MCF 10A (cell line): ENCODE measurements around the gene TP53AIP1. TPM values are rescaled to one million over a fixed set of nuclear protein-coding genes. Genes with fewer than 3 reads are reported as not detected.

Experiments used
- BruUV-seq: library from RNA; stranded (reverse); fragments of 400-500 nt; replicated peaks from 2 replicates; lab custom pipeline; 2021; lab: Mats Ljungman, UMichigan
- CTCF ChIA-PET: fragments of 300-600 bp; sonication (Branson Sonifier 250); formaldehyde crosslinking; extraction: SDS; loops from one replicate; lab custom pipeline; 2021; ENCODE audit warnings: antibody characterized with exemption, inconsistent platforms; lab: Yijun Ruan, JAX
- POLR2A ChIA-PET: fragments of 300-600, 350-650 bp; sonication (Branson Sonifier 250); formaldehyde crosslinking; extraction: SDS; loops from one replicate; lab custom pipeline; 2020; ENCODE audit warnings: antibody characterized with exemption, inconsistent platforms; lab: Yijun Ruan, JAX
- DNase-seq: peaks from one replicate; pipeline ENCODE4 v3.0.0-alpha.2; 2018; ENCODE audit not compliant: unreplicated experiment
- H3K27ac Mint-ChIP-seq: one replicate; pipeline ENCODE4 v1.8.0; 2022; ENCODE audit warnings: mild to moderate bottlenecking, low read depth, mixed read lengths; ENCODE audit not compliant: unreplicated experiment
- H3K27me3 Mint-ChIP-seq: one replicate; pipeline ENCODE4 v1.8.0; 2022; ENCODE audit warnings: mixed read lengths; ENCODE audit not compliant: insufficient read depth, unreplicated experiment
- H3K36me3 Mint-ChIP-seq: one replicate; pipeline ENCODE4 v1.8.0; 2022; ENCODE audit warnings: mild to moderate bottlenecking, moderate library complexity, mixed read lengths; ENCODE audit not compliant: insufficient read depth, unreplicated experiment
- H3K4me1 Mint-ChIP-seq: one replicate; pipeline ENCODE4 v1.8.0; 2022; ENCODE audit warnings: mixed read lengths; ENCODE audit not compliant: insufficient read depth, unreplicated experiment
- H3K4me3 Mint-ChIP-seq: one replicate; pipeline ENCODE4 v1.8.0; 2022; ENCODE audit warnings: mild to moderate bottlenecking, moderate library complexity, mixed read lengths; ENCODE audit not compliant: unreplicated experiment
- H3K9me3 Mint-ChIP-seq: one replicate; pipeline ENCODE4 v1.8.0; 2022; ENCODE audit warnings: mixed read lengths; ENCODE audit not compliant: unreplicated experiment
- intact Hi-C: fragments of 100-400 bp; cut with micrococcal nuclease; formaldehyde crosslinking; loops from 2 replicates; pipeline ENCODE4 v1.14.1; 2022
- total RNA-seq: library from RNA; stranded (reverse); gene quantifications from 2 replicates; pipeline ENCODE4 v1.2.3, GENCODE V29; 2022
- TF ChIP-seq, protein P1 (sequence below): fragments of 200-600 bp; IDR thresholded peaks from one replicate; pipeline ENCODE4 v1.8.0; 2022; ENCODE audit warnings: antibody characterized with exemption, mild to moderate bottlenecking; ENCODE audit not compliant: unreplicated experiment

The TP53AIP1 gene
- total RNA-seq, 1 experiment from 2014 or later, result 4.5 TPM

DNA sequence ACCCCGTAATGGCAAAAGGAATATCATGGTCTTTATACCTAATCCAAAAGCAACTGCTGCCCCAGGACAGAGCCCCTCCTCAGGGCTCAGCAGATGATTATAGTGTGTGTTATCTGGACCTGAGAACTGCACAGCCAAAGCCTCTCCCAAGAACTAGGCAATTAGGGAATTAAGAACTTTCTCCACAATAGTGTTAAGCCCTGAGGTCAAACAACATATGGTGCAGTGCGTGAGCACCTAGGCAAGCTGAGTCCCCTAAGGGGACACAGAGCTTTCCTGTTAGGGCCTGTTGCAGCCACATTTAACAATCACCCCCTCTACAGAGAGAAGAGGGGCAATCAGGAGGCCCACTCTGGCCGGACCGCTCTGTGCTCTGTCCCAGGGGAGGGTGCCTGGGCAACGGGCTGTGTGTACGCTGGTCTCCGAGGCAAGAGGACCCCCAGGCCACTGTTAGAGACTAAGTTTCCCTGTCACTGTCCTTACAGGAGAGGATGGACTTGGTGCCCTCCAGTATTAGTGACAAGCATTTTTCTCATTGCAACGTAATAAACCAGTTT is 52.9 kb downstream of the TP53AIP1 start:
- Mint-ChIP-seq H3K27ac (no peak overlapping the region), H3K4me3 (no peak overlapping the region), H3K4me1 (peaks cover 15% of the 10 kb centered on the region), H3K9me3 (no peaks in the 10 kb centered on the region), H3K36me3 (no peaks in the 10 kb centered on the region), H3K27me3 (no peaks in the 10 kb centered on the region)
- POLR2A ChIA-PET, result interaction anchor here (0.6 to 1.3 kb wide), 6 partner anchors 14 to 388 kb away, joined by 4 to 9 read pairs (median 4); no protein-coding TSS in a partner anchor
- TF ChIP-seq, protein P1, sequence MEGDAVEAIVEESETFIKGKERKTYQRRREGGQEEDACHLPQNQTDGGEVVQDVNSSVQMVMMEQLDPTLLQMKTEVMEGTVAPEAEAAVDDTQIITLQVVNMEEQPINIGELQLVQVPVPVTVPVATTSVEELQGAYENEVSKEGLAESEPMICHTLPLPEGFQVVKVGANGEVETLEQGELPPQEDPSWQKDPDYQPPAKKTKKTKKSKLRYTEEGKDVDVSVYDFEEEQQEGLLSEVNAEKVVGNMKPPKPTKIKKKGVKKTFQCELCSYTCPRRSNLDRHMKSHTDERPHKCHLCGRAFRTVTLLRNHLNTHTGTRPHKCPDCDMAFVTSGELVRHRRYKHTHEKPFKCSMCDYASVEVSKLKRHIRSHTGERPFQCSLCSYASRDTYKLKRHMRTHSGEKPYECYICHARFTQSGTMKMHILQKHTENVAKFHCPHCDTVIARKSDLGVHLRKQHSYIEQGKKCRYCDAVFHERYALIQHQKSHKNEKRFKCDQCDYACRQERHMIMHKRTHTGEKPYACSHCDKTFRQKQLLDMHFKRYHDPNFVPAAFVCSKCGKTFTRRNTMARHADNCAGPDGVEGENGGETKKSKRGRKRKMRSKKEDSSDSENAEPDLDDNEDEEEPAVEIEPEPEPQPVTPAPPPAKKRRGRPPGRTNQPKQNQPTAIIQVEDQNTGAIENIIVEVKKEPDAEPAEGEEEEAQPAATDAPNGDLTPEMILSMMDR, result no peak
- BruUV-seq, result no TSS peak
- intact Hi-C loops, result loop anchor here (10.0 kb wide), 2 partner anchors 475 to 865 kb away; no protein-coding TSS in a partner anchor
- CTCF ChIA-PET, result interaction anchor here (1.0 to 13.1 kb wide), 5 partner anchors 10 to 61 kb away, joined by 3 to 598 read pairs (median 5); partner anchors contain the start of gene TP53AIP1
- no peak for DNase-seq

DNA sequence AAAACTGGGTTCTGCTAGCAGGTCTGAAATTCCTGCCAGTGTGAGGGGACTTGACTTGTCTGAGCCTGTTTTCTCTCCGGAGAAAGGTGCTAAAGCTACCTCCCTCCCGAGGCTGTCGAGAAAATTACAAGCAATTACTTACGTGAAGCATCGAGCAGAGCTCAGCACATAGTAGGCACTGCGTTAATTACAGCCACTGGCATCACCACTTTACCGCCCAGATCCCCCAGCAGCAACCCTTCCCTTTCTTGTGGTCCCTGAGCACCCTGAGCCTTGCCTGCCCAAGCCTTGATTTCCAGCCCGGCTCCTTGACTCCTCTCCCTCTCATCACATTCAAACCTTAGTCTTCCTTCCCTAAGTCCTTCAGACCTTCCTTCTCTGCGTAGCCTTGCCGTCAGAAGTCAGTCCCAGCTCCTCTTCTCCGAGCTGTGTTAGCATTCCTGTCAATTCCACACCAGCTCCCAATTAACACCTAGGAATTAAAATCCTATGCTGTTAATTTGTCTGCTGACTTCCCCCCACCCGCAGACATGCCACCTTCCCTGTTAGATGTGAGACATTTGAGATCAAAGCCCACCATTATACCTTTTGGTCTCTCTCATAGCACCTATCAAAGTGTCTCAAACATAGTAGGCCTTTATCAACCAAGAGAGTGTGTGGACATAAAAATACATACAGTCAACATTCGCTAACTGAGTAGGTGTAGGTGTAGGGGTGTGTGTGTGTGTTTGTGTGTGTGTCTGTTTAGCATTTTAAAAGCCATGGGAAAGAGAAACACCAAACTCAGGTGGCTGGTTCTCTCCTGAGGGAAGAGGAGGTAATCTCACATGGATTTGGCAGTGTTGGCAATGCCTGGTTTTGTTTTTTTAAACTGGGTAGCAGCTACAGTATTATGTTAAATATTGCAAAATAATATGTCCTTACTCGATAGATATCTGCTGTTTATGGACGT is 54.4 kb downstream of the TP53AIP1 start:
- Mint-ChIP-seq H3K27me3 (peaks cover 6% of the 10 kb centered on the region), H3K4me1 (peaks cover 15% of the 10 kb centered on the region), H3K9me3 (no peaks in the 10 kb centered on the region), H3K27ac (no peak overlapping the region), H3K4me3 (no peak overlapping the region), H3K36me3 (no peaks in the 10 kb centered on the region)
- DNase-seq, result peak; percentile 33
- TF ChIP-seq, protein P1, result no peak
- intact Hi-C loops, result loop anchor here (10.0 kb wide), 2 partner anchors 476 to 866 kb away; no protein-coding TSS in a partner anchor
- ChIA-PET POLR2A (interaction anchor here (0.7 to 1.4 kb wide), 5 partner anchors 20 to 117 kb away, joined by 3 to 4 read pairs (median 4); no protein-coding TSS in a partner anchor), CTCF (interaction anchor here (0.6 to 13.1 kb wide), 9 partner anchors 8 to 1337 kb away, joined by 3 to 598 read pairs (median 3); partner anchors contain the start of gene TP53AIP1)
- BruUV-seq, result no TSS peak

DNA sequence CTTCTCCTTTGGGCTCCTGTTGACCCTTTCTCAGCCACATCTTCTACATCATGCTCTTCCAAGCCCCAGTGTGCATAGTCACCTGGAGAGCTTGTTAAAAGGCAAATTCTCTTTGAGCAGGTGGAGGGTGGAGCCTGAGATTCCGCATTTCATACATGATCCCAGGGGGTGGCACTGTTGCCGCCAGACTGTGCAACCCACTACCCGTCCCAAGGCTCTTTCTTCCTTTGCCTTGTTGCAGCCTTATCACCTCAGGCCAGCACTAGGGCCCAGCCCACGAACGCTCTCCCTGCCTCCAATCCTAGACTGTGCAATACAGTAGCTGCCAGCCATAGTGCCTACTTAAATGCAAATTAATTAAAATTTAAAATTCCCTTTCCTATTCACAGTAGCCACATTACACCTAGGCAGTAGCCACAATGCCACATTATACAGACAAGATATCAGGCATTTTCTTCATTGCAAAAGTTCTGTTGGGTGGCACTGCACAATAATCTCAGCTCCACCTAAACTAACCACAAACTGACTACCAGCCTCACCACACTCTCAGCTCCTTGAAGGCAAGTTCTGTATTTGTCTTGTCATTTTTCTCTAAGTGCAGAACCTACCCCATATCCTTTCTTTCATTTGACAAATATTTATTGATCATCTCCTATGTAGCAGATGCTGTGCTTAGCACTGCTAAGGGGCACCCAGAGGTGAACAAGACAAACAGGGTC is 56.1 kb downstream of the TP53AIP1 start:
- H3K27me3 Mint-ChIP-seq, result peaks cover 19% of the 10 kb centered on the region
- TF ChIP-seq, protein P1, result peak; percentile 32
- ChIA-PET CTCF (interaction anchor here (0.5 to 13.1 kb wide), 21 partner anchors 10 to 1338 kb away, joined by 3 to 598 read pairs (median 4); partner anchors contain the start of gene TP53AIP1), POLR2A (interaction anchor here (0.9 to 2.1 kb wide), 4 partner anchors 18 to 73 kb away, joined by 3 to 8 read pairs (median 6); no protein-coding TSS in a partner anchor)
- no peaks in the 10 kb centered on the region for H3K9me3 Mint-ChIP-seq
- H3K4me1 Mint-ChIP-seq, result peaks cover 15% of the 10 kb centered on the region
- no TSS peak for BruUV-seq
- intact Hi-C loops, result loop anchor here (10.0 kb wide), 2 partner anchors 478 to 868 kb away; no protein-coding TSS in a partner anchor
- no peak overlapping the region for H3K27ac Mint-ChIP-seq
- no peaks in the 10 kb centered on the region for H3K36me3 Mint-ChIP-seq
- H3K4me3 Mint-ChIP-seq, result no peak overlapping the region
- DNase-seq, result peak; percentile 56

Other genes with a start within 250 kb of the TP53AIP1 start
- 3.6 and 5.6 TPM in 2 replicates for gene FLI1, start 248.8 kb downstream of the TP53AIP1 start, total RNA-seq
- not detected in 2 replicates for gene KCNJ1, start 75.6 kb downstream of the TP53AIP1 start, total RNA-seq
- gene KCNJ5, start 51.5 kb downstream of the TP53AIP1 start, total RNA-seq, result not detected in 2 replicates
- 62.6 and 71.3 TPM in 2 replicates for gene ARHGAP32, start 249.5 kb upstream of the TP53AIP1 start, total RNA-seq